Measurements from ENCODE around the gene SMARCB1.

The SMARCB1 gene

DNA sequence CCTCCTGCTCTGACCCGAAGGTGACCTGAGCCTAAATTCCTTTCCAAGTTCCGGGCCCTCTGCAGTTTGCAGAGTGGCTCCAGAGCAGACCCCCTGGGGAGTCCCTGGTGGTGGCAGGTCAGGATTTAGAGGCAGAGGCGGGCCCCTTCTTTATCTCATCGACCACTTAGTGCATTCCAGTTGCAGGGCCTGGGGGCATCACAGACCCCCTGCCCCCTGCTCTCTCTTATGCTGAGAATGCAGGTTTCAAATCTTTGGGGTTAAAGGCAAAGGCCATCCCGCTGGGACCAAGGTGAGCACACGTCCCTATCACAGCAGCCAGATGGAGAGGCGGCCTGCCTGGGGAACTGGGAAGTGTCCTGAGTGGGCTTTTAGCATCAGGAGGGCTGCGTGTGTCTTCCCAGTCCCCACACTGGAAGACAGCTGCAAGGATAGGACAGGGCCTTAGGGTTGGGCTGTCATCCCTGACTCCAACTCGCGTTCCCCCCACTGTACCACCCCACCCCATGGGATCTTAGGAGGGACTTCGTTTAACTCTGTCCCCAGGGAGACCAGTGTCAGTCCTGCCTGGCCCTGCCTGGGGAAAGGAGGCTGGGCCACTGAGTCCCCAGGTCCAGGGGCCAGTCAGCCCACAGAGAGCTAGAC is 40.7 kb downstream of the SMARCB1 start:
- in situ Hi-C loops (cut with MboI; ENCODE audit: low sequenced_read_pairs, unreplicated experiment): no loop called here
- TF ChIP-seq, protein P1, sequence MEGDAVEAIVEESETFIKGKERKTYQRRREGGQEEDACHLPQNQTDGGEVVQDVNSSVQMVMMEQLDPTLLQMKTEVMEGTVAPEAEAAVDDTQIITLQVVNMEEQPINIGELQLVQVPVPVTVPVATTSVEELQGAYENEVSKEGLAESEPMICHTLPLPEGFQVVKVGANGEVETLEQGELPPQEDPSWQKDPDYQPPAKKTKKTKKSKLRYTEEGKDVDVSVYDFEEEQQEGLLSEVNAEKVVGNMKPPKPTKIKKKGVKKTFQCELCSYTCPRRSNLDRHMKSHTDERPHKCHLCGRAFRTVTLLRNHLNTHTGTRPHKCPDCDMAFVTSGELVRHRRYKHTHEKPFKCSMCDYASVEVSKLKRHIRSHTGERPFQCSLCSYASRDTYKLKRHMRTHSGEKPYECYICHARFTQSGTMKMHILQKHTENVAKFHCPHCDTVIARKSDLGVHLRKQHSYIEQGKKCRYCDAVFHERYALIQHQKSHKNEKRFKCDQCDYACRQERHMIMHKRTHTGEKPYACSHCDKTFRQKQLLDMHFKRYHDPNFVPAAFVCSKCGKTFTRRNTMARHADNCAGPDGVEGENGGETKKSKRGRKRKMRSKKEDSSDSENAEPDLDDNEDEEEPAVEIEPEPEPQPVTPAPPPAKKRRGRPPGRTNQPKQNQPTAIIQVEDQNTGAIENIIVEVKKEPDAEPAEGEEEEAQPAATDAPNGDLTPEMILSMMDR (IDR thresholded peaks at IDR 0.05; ENCODE audit: borderline replicate concordance, control extremely low read depth, extremely low read depth, insufficient read depth, missing control alignments): no peak
- DNase-seq (ENCODE audit: low spot score): no peak

DNA sequence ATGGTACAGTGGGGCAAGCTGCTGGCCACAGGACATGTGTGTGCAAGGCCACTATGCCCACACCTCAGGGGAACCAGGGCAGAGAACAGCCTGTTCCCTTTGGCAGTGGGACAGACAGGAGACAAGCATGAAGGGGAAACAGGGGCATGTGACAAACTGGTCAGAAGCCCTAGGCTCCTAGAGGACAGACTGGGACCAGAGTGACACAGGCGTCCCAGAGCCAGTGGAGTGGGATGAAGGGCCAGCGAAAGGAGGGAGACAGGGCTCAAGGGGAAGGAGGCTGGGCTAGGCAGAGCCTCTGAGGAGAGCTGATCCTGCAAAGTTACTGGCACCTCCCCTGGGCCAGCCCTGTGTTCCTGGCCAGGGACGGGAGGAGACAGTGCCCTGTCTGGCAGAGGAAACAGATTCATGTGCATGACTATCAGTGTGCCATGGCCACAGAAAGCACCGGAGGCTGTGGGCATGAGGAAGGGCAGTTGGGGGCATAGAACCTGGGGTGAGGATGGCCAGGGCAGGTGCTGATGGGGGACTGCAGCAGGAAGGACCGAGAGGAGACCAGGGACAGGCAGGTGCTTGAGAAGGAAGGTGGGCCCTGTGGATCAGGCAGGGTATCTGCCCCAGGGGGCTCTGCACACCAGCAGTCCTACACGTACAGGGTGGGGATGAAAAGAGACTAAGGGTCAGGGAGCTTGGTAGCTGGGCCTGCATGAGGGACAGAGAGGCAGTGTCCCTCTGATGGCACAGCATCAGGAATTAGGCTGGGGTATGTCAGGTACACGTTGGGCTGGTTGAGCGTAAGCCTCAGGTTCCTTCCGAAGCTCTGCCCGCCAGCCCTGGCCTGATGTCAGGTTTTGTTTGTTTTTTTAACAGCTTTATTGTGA is 42.3 kb downstream of the SMARCB1 start:
- TF ChIP-seq, protein P1 (IDR thresholded peaks at IDR 0.05; ENCODE audit: borderline replicate concordance, control extremely low read depth, extremely low read depth, insufficient read depth, missing control alignments): no peak
- no peak for DNase-seq (ENCODE audit: low spot score)
- in situ Hi-C loops (cut with MboI; ENCODE audit: low sequenced_read_pairs, unreplicated experiment): no loop called here

DNA sequence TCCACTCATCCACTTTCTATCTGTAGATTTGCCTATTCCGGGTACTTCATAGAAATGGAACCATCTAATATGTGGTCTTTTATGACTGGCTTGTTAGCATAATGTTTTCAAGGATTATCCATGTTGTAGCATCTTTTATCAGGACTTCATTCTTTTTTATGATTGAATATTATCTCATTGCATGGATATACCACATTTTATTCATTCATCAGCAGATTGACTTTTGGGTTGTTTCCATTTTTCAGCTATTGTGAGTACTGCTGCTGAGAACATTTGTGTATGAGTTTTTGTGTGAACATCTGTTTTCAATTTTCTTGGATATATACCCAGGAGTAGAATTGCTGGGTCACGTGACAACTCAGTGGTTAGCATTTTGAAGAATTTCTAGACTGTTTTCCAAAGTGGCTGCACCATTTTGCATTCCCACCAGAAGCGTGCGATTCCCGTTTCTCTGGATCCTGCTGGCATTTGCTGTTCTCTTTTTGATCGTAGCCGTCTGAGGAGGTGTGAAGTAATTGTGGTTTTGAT is 43.1 kb downstream of the SMARCB1 start:
- TF ChIP-seq, protein P1 (IDR thresholded peaks at IDR 0.05; ENCODE audit: borderline replicate concordance, control extremely low read depth, extremely low read depth, insufficient read depth, missing control alignments): no peak
- in situ Hi-C loops (cut with MboI; ENCODE audit: low sequenced_read_pairs, unreplicated experiment): no loop called here
- DNase-seq (ENCODE audit: low spot score): no peak

DNA sequence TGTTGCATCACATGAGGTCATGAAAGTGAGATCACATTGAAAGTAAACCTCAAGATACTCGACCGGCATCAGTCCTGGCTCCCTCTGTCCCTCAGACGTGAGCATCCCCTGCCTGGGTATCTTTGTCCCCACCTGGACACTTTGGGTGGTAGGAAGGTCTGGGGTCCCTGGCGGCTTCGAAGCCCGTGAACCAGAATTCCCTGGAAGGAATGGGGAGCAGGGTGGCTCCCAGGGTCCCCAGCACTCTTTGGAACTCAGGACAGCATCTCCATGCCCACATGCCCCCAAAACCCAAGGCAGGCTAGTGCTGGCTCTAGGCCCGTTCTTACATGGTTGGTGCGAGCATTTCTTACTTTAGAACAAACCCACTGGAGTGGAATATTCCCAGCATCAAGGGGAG is 44.5 kb downstream of the SMARCB1 start:
- TF ChIP-seq, protein P1 (IDR thresholded peaks at IDR 0.05; ENCODE audit: borderline replicate concordance, control extremely low read depth, extremely low read depth, insufficient read depth, missing control alignments): no peak
- no peak for DNase-seq (ENCODE audit: low spot score)
- in situ Hi-C loops (cut with MboI; ENCODE audit: low sequenced_read_pairs, unreplicated experiment): no loop called here

DNA sequence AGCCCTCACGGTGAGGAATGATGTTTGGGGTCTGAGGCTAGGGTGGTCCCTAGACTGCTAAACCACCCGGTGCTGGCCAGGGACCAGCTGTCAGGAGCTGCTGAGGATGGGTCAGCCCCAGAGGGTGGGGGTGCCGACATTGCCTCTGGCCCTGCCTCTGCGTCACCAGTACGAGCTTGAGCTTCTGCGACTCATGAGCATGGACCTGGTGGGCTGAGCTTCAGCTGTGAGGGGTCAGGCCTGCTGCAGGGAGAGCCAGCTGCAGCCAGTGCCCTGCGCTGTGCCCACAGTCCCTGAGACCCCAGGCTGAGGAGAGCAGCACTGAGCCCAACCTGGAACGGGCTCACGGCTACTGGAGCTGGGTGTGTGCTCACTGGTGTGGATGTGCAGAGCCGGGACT is 45.0 kb downstream of the SMARCB1 start:
- TF ChIP-seq, protein P1 (IDR thresholded peaks at IDR 0.05; ENCODE audit: borderline replicate concordance, control extremely low read depth, extremely low read depth, insufficient read depth, missing control alignments): no peak
- in situ Hi-C loops (cut with MboI; ENCODE audit: low sequenced_read_pairs, unreplicated experiment): no loop called here

DNA sequence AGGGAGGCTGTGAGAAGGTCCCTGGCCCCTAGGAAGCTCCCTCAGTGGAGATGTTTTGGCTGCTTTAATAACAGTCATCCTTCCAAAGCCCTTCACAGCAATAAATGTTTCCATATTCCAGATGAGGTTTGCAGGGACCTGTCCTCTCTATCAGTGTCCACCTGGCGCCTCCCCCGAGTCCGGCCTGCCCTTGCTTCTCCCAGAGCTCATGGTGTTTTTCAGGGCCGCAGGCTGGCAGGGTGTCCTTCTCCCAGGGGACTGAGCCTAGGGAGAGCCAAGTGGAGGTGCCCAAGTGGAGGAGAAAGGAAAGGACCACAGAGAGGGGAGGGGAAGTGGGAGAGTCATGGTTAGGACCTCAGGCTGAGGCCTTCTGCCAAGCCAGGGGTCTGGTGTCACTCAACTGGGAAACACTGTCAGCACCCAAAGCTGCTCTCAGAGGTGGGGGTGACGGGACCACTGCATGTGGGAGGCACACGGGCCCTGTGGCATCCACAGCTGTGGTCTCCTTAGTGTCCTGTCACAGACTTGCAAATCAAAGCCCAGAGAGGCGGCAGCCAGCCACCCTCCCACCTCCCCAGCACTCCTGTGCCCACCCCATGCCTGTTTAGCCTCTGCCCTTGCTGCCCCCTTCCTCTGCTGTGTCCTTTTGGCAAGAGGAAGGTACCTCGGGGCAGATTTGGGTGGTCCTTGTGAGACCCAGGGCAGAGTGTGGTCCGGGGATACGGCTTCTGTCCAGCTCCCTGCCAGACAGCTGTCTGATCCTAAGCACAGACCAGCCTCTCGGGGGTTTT is 45.7 kb downstream of the SMARCB1 start:
- TF ChIP-seq, protein P1 (IDR thresholded peaks at IDR 0.05; ENCODE audit: borderline replicate concordance, control extremely low read depth, extremely low read depth, insufficient read depth, missing control alignments): no peak
- in situ Hi-C loops (cut with MboI; ENCODE audit: low sequenced_read_pairs, unreplicated experiment): no loop called here
- DNase-seq (ENCODE audit: low spot score): no peak

More for the DNA sequence above, 45.0 kb downstream of the SMARCB1 start:
- DNase-seq (ENCODE audit: low spot score): no peak
